HTR-8/SVneo (cell line): ENCODE measurements around the gene NXNL1.

Source experiments
- DNase-seq: peaks from one replicate; pipeline ENCODE4 v3.0.0; 2011; ENCODE audit warnings: low spot score, mixed read lengths; ENCODE audit not compliant: insufficient read length
- FAIRE-seq: peaks from 2 replicates; lab custom pipeline; 2011; peaks lifted over from hg19 to GRCh38; lab: Jason Lieb, UNC

NXNL1 gene

DNA sequence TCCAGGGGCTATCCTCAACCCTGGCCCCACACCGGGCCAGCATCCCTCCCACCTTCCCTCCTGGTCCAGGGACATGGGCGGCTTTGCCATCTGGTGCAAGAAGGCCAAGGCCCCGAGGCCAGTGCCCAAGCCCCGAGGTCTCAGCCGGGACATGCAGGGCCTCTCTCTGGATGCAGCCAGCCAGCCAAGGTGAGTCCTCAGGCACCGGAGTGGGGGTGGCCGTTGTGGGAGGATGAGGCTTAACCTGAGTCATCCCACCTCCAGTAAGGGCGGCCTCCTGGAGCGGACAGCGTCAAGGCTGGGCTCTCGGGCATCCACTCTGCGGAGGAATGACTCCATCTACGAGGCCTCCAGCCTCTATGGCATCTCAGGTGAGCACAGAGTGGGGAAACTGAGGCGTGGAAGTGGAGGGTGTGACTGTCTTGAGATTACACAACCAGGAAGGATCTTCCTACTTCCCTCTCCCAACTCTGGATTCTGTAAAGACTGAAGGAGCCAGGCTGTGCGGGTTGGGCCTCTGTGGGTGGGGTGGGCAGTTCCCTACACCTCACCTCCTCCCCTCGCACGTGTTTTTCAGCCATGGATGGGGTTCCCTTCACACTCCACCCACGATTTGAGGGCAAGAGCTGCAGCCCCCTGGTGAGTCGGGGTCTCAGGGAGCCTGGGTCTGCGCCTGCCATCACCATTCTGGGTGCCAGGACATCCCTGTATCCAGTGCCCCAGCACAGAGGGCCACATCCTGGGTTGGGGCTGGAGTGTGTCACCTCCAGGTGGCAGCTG is 37.1 kb downstream of the NXNL1 start:
- FAIRE-seq (no peak), DNase-seq (no peak)

DNA sequence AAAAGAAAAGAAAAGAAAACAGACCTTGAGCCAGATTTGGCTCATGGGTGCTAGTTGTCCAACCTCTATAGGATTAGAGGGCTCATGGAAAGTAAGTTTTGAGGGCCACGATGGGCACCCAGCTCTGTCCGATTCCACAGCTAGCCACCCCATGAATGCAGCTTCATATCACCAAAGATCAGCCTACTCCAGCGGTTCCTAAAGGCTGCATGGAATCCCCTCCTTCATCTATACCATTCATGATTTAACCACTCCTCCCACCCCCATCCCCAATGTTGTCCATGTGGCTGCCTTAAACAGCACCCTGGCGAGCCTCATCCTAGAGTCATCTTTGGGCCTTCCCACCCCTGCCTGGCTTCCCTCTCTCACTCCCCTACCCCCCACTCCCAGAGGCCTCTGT is 38.8 kb downstream of the NXNL1 start:
- FAIRE-seq (no peak), DNase-seq (no peak)

DNA sequence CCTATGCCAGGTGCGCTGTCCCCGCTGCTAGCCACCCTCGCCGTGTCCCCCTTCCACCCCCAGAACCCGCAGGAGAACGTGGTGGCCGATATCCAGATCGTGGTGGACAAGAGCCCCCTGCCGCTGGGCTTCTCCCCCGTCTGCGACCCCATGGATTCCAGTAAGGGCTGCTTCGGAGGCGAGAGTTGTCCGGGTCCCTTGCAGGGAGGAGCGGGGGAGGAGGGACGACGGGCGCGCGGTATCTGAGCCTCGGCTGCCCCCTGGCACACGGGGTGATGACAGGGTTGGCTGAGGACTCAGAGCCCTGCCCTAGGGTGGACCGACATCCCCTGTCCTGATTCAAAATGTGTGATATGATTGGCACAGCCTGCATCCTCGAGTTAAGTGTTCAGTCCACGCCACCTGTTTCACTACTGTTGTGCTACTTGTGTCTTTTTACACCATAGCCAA is 40.2 kb downstream of the NXNL1 start:
- no peak for FAIRE-seq
- DNase-seq, result no peak

DNA sequence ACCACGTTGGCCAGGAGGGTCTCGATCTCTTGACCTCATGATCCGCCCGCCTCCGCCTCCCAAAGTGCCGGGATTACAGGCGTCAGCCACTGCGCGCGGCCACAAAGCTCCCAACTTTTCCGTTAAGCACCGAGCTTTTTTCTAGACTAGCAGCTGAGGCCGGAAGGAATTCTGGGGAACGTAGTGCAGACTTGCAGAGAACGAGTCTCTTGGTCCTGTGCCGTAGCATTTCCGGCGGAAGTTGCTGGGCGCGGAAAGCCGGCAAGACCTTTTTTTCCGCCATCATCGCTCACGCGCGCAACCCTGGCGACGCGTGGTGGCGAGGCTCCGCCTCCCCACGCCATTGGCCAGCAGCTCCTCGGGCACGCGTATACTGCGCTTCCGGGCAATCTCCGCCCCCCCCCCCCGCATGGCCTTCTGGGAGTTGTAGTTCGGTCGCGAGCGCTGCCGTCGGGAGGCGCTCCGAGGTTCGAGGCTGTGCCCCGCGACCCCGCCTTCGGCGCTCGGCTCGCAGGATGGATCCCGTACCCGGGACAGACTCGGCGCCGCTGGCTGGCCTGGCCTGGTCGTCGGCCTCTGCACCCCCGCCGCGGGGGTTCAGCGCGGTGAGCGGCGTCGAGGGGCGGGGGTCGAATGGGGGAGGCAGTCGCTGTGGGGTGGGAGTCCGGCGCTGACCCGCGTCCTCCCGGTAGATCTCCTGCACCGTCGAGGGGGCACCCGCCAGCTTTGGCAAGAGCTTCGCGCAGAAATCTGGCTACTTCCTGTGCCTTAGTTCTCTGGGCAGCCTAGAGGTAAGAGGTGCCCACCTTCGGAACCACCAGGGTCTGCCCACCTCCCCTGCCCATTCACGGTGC is 40.9 kb downstream of the NXNL1 start, which contains the start of gene MVB12A:
TSS of gene MVB12A (plus strand) at position 427 of the 854 bp plus-strand sequence. CDS start at position 516, 89 bp downstream.
- DNase-seq (peak; percentile 99), FAIRE-seq (peak; percentile 95)

DNA sequence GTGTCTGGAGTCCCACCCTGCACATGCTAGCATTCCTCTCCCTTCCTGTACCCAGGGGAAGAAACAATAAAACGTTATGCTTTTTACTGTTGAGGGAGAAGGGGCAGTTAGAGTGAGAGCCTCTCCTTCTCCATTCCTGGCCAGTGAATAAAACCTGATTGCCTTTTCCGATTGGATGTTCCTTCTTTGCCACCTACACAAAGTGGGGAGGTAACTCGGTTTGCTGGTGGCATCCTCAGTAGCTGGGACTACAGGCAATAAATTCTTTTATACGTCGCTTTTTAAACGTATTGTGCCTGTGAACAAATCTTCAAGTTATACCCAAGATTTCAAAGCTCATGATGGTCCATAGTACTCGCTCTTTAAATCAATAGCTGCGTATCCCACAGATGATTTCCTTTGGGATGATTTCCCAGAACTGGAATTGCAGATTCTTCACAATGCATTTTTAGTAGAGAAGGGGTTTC is 41.5 kb downstream of the NXNL1 start:
- FAIRE-seq (no peak), DNase-seq (no peak)

DNA sequence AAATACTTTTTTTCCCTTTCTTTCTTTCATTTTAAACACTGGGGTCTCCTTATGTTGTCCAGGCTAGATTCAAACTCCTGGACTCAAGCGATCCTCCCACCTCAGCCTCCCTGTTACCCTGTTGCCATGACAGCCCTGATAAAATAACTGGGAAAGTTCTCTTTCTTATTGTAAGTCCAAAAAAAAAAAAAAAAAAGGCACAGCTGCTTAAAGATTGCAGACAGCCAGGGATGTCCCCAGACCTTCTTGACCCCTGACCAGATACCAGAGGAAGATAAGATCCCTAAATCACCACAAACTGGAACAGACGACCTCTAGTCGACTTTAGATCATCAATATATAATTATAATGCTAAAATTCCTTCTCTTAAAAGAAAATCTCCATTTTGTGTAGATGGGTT is 42.0 kb downstream of the NXNL1 start:
- DNase-seq (no peak), FAIRE-seq (no peak)

DNA sequence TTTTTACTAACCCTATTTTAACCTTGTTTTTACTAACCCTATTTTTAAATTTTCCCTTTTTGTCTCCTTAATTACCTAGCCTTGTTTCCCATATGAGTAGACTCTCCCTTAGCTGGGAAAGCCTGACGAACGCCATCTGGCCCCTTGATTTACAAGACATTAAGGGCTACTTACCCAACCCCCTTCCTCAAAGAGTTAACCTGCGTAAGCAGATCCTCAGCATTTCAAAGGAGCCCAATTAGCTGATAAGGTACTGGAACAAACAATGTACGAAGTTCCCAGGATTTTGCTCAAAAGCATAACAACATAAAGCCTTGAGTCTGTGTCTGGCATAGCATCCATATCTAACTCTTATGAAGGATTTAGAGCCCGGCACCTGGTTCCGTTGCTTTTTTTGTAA is 45.6 kb downstream of the NXNL1 start:
- FAIRE-seq (no peak), DNase-seq (no peak)

DNA sequence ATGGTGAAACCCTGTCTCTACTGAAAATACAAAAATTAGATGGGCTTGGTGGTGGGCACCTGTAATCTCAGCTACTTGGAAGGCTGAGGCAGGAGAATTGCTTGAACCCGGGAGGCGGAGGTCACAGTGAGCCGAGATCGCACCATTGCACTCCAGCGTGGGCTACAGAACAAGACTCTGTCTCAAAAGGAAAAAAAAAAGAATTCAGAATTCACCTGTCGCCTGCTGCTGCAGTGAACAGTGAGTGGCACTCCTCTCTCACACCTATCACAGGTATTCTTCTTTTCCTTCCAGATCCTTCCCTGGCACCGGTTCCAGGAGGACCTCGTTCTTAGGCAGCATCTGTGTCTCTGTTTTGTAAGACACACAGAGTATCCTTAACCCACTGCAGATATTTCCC is 46.6 kb downstream of the NXNL1 start:
- FAIRE-seq (no peak), DNase-seq (no peak)

DNA sequence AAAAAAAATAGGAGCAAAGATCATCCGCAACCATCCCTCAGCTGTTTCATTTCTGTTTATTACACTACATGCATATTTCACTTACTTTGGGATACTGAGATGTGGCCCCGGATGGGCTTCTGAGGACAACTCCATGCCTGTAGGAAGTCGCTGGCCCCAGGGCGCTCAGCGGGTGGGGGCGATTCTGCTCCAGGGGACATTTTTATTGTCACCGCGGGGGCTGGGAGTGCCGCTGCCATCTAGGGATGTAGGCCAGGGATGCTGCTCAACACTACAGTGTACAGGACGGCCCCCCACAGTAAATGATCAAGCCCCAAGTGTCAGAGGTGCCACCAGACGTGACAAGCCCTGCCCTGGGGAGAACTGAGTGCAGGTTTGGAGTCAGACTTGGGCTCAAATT is 48.9 kb downstream of the NXNL1 start:
- DNase-seq (no peak), FAIRE-seq (no peak)

DNA sequence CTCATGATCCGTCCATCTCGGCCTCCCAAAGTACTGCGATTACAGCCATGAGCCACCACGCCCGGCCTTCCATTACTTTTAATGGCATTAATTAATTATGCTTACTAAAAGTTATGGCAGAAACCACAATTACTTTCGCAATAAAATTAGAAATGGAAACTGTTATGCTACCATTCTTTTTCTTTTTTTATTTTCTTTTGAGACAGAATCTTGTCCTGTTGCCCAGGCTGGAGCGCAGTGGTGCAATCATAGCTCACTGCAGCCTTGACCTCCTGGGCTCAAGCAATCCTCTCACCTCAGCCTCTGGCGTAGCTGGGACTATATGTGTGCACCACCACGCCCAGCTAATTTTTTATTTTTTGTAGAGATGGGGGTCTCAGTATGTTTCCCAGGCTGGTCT is 50.7 kb downstream of the NXNL1 start:
- FAIRE-seq, result no peak

DNA sequence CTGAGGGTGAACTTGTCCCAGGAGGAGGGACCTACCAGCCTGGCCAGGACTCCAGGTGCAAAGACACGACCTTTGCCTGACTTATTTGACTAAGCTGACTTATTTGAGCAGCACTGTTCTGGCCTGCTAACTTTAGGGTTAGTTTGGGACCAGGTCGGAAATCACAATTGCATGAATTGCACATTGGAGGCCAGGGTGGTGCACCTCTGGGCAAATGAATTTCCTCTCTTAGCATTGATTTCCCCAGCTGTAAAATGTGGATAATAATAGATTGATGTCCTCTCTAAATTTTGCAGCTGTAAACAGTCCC is 53.9 kb downstream of the NXNL1 start:
- no peak for DNase-seq
- no peak for FAIRE-seq

More for the DNA sequence above, 50.7 kb downstream of the NXNL1 start:
- no peak for DNase-seq

DNA sequence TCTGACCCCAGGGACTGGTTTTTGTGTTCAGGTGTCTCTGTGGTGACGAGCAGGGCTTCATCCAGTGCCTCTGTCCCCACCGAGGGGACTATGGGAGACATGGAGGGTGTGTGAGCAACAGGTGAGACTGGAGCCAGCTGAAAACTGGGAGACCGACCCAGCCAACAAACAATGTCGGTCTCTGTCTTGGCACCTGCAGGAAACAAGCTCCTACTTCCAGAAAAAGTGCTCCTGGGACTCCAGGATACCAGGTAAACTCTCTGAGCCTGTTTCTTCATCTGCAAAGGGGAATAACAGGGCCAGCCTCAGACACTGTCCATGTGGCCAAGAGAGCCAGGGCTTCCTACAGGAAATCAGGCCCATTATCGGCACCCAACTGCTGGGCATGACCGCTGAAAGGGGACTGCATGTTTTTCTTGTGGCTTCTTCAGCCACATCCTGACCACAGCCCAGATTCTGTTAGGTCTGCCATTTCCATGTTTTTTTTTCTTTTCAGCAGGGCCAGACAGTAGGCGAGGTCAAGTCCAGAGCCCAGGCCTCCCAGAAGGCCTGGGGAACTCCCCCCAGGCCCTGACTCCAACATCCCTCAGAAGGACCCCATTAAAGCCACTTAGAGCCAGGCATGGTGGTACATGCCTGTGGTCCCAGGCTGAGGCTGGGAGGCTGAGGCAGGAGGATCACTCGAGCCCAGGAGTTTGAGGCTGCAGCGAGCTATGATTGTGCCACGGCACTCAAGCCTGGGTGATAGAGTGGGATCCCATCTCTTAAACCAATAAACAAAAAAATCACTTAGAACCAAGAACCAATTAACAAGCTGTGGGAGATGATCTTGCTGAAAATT is 54.5 kb downstream of the NXNL1 start:
- DNase-seq, result no peak
- FAIRE-seq, result no peak
